ENCODE results near the gene STARD10. TPM values are rescaled to one million over a fixed set of nuclear protein-coding genes. Genes with fewer than 3 reads are reported as not detected.

The STARD10 gene
- total RNA-seq, 1 experiment from 2014 or later = 58.4 TPM

- Histone ChIP-seq H3K9me2 (ENCODE audit: insufficient read depth) (no peaks in the 10 kb centered on the region), H3K79me2 (ENCODE audit: insufficient read depth, low read length) (peaks cover 25% of the 10 kb centered on the region), H4K20me1 (ENCODE audit: insufficient read depth) (no peaks in the 10 kb centered on the region), H3K4me3 (replicated peaks in 1 of 2; ENCODE audit: low read depth in 1 of 2, low read length in 2 of 2) (no peak overlapping the region), H3K4me1 (ENCODE audit: control insufficient read depth in 1 of 2, insufficient read depth in 2 of 2, low read length in 2 of 2) (peaks cover 8 to 21% of the 10 kb centered on the region in 2 experiments), H3K9me3 (ENCODE audit: control insufficient read depth in 1 of 2, insufficient read depth in 1 of 2, low read depth in 1 of 2, low read length in 2 of 2) (no peaks in the 10 kb centered on the region), H3K4me2 (ENCODE audit: low read length) (no peak overlapping the region), H3K36me3 (ENCODE audit: control insufficient read depth in 1 of 2, insufficient read depth in 2 of 2, low read length in 2 of 2) (no peaks in the 10 kb centered on the region; a peak in 1 of 4 replicates), H3K27me3 (ENCODE audit: insufficient read depth, low read length) (no peaks in the 10 kb centered on the region), H3K9ac (ENCODE audit: low read length) (no peak overlapping the region), H3K27ac (ENCODE audit: low read depth, low read length) (no peak overlapping the region), H2AFZ (ENCODE audit: low read depth, low read length, poor library complexity, severe bottlenecking) (no peak overlapping the region)
- intact Hi-C loops (cut with micrococcal nuclease) = no loop called here
- TF ChIP-seq SRF (IDR thresholded peaks at IDR 0.05; ENCODE audit: low read depth) (no peak), CEBPB (IDR thresholded peaks at IDR 0.05; ENCODE audit: low read depth) (no peak), RAD21 (IDR thresholded peaks at IDR 0.05; ENCODE audit: low read depth) (no peak), YY1 (IDR thresholded peaks at IDR 0.05; ENCODE audit: extremely low read depth, insufficient replicate concordance, low read depth, low read length) (no peak), JUND (IDR thresholded peaks at IDR 0.05) (no peak), SIN3A (IDR thresholded peaks at IDR 0.05; ENCODE audit: low read depth) (no peak), POLR2AphosphoS5 (IDR thresholded peaks at IDR 0.05; ENCODE audit: low read depth, low read length) (no peak), POLR2A (IDR thresholded peaks at IDR 0.05; ENCODE audit: borderline replicate concordance, extremely low read depth, insufficient read depth, insufficient read length) (no peak), EZH2phosphoT487 (IDR thresholded peaks at IDR 0.05; ENCODE audit: borderline replicate concordance) (no peak), EZH2 (IDR thresholded peaks at IDR 0.05) (no peak)
- TF ChIP-seq, protein P1, sequence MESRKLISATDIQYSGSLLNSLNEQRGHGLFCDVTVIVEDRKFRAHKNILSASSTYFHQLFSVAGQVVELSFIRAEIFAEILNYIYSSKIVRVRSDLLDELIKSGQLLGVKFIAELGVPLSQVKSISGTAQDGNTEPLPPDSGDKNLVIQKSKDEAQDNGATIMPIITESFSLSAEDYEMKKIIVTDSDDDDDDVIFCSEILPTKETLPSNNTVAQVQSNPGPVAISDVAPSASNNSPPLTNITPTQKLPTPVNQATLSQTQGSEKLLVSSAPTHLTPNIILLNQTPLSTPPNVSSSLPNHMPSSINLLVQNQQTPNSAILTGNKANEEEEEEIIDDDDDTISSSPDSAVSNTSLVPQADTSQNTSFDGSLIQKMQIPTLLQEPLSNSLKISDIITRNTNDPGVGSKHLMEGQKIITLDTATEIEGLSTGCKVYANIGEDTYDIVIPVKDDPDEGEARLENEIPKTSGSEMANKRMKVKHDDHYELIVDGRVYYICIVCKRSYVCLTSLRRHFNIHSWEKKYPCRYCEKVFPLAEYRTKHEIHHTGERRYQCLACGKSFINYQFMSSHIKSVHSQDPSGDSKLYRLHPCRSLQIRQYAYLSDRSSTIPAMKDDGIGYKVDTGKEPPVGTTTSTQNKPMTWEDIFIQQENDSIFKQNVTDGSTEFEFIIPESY (IDR thresholded peaks at IDR 0.05; ENCODE audit: extremely low read depth, insufficient replicate concordance, low read length) = no peak
- RAD21 ChIA-PET (ENCODE audit: low non-redundant PET in 1 of 2, low total read pairs in 2 of 2, uncharacterized antibody in 2 of 2, unreplicated experiment in 2 of 2) = no interaction called here
- POLR2A ChIA-PET = interaction anchor here (1.1 kb wide), 1 partner anchor 74 kb away, joined by 4 read pairs; the partner anchor contains the start of gene STARD10
- no TSS peak for BruUV-seq (replicated peaks)
- CTCF ChIA-PET = no interaction called here
- no peak for ATAC-seq
- no peak for DNase-seq (ENCODE audit: low read depth, low spot score)
Observed at GRCh38 chr11:72720047-72720446, 73.8 kb downstream of the STARD10 start.

Data from HCT116 (cell line).